Measurements from ENCODE around the gene PRKX.
"Not testable (repeated sequence)": the region's sequence is repeated elsewhere in the genome, so short reads cannot be mapped to it uniquely, and the experiment has no call there.

Gene PRKX

GRCh38 chrX:3707673-3708274 lies 5.7 kb downstream of the PRKX start:
- not testable (repeated sequence) for DNase-seq

DNA sequence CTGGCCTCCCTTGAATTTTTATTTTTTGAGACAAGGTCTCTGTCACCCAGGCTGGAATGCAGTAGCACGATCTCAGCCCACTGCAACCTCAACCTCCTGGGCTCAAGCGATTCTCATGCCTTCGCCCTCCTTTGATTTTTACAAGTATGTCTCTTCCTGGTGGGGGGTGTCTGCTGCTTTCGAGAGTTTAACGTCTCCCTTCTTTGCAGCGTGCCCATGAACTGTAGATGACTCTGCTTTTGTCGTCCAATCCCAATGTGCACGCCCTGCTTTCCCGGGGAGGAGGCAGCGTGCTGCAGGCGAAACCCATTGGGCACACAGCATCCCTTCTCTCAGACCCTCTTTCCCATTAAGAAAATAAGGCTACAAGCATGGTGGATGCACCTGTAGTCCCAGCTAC lies 7.0 kb downstream of the PRKX start:
- DNase-seq: no peak

DNA sequence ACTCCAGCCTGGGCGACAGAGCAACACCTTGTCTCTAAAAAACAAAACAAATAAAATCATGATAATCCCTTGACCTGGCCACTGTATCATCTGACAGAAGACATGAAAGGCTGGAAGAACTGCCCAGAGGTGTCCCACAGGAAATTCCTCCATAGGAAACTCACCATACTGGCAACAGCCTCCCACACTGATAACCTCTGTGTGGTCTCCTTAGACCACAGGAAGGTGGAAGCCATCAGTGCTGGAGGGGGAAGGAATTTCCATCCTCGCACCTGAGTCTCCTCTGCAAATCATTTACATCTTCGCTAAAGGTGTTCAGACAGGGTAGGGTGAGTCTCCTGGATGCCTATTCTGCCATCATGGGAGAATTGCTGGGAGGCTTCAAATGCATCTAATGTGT lies 10.2 kb downstream of the PRKX start:
- DNase-seq: not testable (repeated sequence)

- not testable (repeated sequence) for DNase-seq
Measured at GRCh38 chrX:3702095-3702494, 11.4 kb downstream of the PRKX start.

DNA sequence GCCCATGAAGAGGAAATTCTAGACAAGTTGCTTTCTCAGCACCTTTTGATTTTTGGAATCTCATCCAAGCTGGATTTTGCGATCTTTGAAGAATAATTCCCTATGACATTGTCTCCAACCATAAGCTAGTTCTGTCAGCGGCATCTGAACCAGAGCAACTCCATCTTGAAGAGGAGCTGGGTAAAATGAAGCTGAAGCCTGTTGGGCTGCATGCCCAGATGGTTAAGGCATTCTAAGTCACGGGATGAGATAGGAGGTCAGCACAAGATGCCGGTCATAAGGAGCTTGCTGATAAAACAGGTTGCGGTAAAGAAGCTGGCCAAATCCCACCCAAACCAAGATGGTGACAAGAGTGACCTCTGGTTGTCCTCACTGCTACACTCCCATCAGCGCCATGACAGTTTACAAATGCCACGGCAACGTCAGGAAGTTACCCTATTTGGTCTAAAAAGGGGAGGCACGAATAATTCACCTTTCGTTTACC lies 12.0 kb downstream of the PRKX start:
- not testable (repeated sequence) for DNase-seq

DNA sequence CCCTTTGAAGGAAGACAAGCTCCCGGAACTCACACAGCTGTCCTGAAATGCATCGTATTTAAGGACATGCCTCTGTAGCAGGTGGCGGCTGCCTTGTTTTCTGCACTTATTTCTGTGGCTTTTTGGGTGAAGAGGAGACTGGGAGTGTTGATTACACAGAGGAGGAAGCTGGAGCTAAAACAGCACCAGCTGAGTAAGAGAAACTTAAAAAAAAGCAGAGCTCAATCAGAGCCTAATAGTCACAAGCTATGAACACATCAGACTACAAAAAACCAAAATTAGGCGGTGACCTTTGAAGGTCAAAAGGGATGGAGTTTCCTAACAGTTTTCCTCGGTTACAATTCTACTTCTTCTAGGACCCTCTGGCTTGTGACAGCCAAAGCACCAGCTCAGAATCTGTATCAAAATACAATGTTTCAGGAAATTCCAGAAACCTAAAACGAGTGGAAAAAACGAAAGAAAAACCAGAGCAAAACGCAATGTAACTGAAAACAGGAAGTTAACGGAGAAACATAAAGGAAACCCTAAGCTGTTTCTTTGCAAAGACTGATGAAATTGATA lies 13.5 kb downstream of the PRKX start:
- no peak for DNase-seq

GRCh38 chrX:3697701-3698279 lies 15.7 kb downstream of the PRKX start:
- no peak for DNase-seq

- DNase-seq: no peak
Measured at GRCh38 chrX:3697220-3697684, 16.2 kb downstream of the PRKX start.

GRCh38 chrX:3695536-3695935 lies 17.9 kb downstream of the PRKX start:
- DNase-seq: no peak

GRCh38 chrX:3690140-3690539 lies 23.3 kb downstream of the PRKX start:
- DNase-seq: no peak

GRCh38 chrX:3683236-3683635 lies 30.2 kb downstream of the PRKX start:
- DNase-seq: not testable (repeated sequence)

DNA sequence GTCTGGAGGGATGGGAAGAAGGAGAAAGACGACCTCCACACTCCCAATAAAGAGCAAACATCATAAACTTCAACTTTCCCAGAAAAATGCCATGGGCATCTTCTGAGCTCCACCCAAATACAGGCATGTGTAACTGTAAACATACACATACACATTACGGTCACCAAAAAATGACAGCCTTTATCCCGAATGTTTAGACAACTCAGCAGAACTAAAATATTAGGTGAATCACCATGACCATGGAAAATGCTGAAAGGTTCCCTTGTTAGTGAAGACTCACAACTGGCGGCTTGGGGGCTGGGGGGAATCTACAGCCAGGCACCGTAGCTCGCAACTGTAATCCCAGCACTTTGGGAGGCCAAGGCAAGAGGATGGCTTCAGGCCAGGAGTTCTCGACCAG lies 33.0 kb downstream of the PRKX start:
- DNase-seq: no peak

DNA sequence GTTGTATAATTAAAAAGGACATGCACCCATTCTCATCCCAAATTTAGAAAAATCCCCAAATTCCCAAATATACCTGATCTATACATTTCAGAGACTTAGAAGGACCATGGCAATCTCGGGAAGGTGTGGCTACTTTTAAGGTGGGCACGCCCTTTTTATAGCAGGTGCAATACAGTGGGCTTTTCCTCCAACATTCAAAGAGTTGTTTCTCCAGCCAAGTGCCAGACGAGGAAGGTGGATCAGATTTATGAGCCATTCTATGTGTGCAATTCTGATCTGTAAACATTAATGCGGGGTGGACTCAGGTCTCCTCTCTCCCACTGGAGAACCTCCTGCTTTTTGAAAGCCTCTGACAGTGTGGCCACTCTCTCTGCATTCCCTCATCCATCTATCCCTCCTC lies 33.8 kb downstream of the PRKX start:
- DNase-seq: no peak

DNA sequence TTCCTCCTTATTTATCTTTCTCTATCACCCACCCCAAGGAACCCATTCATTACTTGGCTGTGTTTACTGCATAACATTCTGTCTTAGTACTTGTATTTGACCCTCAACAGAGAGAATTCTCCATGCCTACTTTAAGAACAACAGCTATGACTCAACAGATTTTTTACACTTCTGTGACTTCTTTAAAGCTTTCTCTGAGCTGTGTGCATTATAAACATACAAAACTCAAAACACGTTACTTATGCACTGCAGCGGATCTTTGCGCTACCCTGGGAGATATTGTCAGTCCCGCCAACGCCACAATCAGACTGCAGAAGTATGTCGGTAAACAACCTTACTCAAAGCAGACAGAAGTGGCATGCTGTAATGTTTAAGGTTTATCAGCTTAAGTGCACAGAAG lies 35.1 kb downstream of the PRKX start:
- DNase-seq: no peak

DNA sequence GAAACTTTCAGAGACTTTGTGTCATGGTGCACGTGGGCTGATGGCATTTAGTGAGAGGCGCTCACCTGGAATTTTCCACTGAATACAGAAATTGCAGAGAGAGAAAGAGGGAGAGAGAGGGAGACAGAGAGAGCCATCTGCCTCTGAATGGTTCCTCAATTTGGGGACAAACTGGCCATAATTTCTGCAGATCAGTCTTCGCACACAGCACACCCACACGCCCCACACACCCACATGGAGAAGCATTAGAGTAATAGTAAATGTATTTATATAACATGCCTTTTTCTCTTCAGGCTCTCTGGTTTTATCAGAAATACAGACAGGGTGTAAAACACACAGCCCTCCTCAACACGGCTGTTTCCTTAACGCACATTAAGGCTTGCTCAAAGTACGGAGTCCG lies 38.6 kb downstream of the PRKX start:
- DNase-seq: no peak

GRCh38 chrX:3669841-3670475 lies 43.5 kb downstream of the PRKX start:
- DNase-seq: no peak

DNA sequence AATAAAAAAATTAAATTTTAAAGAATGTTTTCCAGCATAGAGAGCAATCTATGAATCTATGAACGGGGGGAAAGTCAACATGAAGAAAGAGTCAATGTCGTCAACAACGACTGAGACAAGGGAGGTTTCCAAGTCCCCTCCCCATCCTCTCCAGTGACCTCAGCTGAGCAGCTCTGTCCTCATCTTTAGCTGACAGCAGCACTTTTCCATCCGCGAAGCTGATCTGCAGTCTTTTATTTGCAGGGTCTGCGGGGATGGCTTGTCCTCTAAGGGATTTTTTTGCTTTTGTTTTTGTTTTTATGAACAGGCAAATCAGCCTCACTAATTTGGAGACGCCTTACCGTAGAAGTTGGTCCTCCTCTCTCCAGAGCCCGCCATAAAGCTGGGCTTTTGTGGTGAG lies 46.5 kb downstream of the PRKX start:
- DNase-seq: no peak

- DNase-seq: no peak
Measured at GRCh38 chrX:3664921-3665320, 48.5 kb downstream of the PRKX start.

GRCh38 chrX:3663576-3664250 lies 49.7 kb downstream of the PRKX start:
- not testable (repeated sequence) for DNase-seq

GRCh38 chrX:3659761-3660160 lies 53.7 kb downstream of the PRKX start:
- DNase-seq: no peak

DNA sequence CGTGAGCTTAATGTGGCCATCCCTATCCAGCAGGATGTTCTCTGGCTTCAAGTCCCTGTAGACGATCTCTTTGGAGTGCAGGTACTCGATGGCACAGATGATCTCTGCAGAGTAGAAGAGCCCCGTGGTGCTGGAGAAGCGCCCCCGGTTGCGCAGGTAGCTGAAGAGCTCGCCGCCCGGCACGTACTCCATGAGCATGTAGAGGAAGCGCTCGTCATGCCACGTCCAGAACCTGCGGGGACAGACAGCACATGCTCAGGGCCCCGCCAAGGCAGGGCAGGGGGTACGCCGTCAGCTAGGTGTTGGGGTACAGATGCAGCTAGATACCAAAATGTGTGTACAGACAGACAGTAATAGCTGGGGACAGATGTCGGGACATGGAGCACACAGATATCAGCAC lies 58.3 kb downstream of the PRKX start:
- no peak for DNase-seq

DNA sequence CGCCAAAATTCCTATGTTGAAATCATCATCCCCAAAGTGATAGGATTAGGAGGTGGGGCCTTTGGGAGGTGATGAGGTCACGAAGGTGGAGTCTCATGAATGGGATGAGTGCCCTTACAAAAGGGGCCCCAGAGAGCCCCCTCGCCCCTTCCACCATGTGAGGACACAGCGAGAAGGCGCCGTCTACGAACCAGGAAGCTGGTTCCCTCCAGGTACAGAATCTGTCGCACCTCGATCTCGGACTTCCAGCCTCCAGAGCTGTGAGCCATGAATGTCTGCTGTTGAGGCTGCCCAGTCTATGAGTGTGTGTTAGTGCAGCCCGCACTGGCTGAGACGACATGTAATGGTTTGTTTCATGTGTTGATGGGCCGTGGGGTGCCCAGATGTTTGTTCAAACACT lies 60.3 kb downstream of the PRKX start:
- DNase-seq: no peak

DNA sequence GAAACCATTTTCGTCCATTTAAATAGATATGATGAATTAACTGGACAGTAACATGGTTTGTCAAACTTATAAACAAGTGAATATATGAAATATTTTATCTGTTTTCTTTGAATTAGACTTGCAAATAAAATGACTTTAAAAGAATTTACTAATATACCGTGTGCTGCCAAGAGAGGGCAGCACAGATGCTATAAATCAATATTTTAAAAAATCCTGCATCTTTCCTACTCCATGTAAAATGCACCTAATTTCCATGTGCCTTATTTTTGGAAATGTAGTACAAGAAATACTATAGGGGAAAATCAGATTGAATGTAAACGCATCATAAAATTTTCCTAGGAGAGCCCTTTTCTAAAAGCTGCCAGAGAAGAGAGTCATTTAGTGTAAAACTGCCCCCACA lies 62.2 kb downstream of the PRKX start:
- peak; percentile 1 for DNase-seq

DNA sequence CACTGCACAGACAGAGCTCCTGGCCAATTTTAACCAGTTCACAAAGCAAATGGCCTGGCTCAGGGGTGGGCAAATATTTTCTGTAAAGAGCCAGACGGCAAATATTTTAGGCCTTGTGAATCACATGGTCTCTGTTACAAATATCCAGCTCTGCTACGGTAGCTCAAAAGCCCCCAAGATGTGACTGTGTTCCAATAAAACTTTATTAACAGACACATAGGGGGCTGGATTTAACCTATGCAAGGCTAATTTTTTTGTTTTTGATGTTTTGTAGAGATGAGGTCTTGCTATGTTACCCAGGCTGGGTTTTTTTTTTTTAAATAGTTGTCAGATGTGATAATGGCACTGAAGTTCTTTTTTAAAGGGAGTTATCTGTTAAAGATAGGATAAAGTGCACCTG lies 65.4 kb downstream of the PRKX start:
- no peak for DNase-seq

All from KG1 (cell line).